Right ventricle myocardium inferior (tissue), 1 donor: ENCODE measurements around the gene MYO7A. TPM values are rescaled to one million over a fixed set of nuclear protein-coding genes. Genes with fewer than 3 reads are reported as not detected.
A peak's percentile ranks its signal among the peaks of the same experiment; 100 is the strongest.

ENCODE experiments used
- ATAC-seq: fragments of 200-7000 bp; cut with Tn5 transposase; one replicate; pipeline ENCODE4 v1.9.1; 2020; ENCODE audit warnings: mild to moderate bottlenecking, moderate library complexity
- DNase-seq: peaks from one replicate; pipeline ENCODE4 v3.0.0; 2021; ENCODE audit errors: missing footprints
- intact Hi-C: fragments of 100-400 bp; cut with DNase I; formaldehyde crosslinking; loops from one replicate; pipeline ENCODE4 v1.11.0; 2022
- total RNA-seq: library from RNA; stranded (reverse); fragmentation: NEBNext Ultra II Directional; extraction: Animal tissue kit (Norgen Biotek cat#: 25700); gene quantifications from one replicate; pipeline ENCODE4 v1.2.1, GENCODE V29; 2021
- donor health status: DM: no; HTN: yes; CAD: no; lungs with severe emphysema.

Gene MYO7A
- total RNA-seq, 1 donor from 2014 or later = 7.0 TPM

GRCh38 chr11:77172666-77172982, 44.6 kb downstream of the MYO7A start:
- ATAC-seq = no peak
- DNase-seq = peak; percentile 64

GRCh38 chr11:77173494-77173893, 45.4 kb downstream of the MYO7A start:
- ATAC-seq (no peak), DNase-seq (peak; percentile 68)
- intact Hi-C loops = no loop called here

More at GRCh38 chr11:77172666-77172982, 44.6 kb downstream of the MYO7A start:
- intact Hi-C loops = no loop called here

GRCh38 chr11:77174559-77174958, 46.5 kb downstream of the MYO7A start:
- intact Hi-C loops = no loop called here
- DNase-seq = peak; percentile 59
- no peak for ATAC-seq

DNA sequence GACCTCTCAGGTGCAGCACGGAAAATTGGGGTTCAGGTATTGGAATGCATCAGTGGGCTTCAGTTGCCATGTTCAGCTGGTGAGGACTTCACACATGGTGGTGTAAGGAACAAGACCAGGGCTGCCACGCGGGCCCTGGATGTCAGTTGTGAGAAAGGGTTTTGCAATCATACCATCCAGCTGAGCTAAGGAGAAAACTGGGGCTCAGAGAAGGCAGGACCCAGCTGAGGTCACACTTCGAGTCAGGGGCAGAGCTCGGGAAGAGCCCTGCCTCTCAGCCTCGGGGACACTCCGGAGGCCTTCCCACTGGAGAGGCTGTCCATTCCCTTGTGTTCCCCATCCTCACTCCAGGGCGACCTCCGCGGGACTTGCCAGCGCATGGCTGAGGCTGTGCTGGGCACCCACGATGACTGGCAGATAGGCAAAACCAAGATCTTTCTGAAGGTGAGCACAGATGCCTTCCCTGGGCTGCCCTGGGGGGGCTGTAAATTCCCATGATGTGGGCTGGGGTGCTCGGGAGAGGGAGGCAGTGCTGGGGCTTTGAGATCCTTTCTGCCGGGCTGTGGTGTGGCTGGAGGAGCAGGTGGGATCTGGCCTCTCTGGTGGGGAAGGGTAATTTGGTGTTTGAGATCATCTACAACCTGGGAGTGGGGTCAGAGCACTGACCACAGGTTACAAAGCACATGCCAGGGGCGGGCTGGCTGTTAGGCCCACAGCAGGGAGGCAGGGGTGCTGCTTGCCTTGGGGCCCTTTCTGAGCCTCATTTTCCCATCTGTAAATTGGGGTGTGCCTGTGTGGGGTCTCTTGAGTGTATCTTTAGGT, 47.2 kb downstream of the MYO7A start:
- DNase-seq (peak; percentile 76), ATAC-seq (peak; percentile 54)
- intact Hi-C loops = no loop called here

- intact Hi-C loops = no loop called here
- peak; percentile 84 for DNase-seq
Observed at GRCh38 chr11:77175869-77176539, 48.0 kb downstream of the MYO7A start.

DNA sequence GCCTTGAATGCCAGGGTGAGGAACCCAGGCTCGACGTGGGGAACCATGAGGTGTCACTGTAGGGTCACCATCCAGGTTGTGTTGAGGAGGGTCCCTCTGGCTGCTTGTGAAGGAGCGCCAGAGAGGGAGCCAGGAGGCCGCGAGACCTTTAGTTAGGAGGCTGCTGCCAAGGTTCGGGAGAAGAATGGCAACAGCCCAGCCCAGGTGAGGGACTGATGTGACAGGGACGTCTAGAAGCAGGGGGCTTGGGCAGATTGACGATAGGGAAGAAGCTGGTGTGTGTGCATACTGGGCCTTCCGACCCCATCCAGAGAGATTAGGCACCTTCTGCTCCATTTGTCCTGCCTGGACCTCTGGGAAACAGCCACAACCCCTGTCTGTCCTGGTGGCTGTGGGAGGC, 49.0 kb downstream of the MYO7A start:
- intact Hi-C loops = no loop called here
- peak; percentile 39 for DNase-seq

More at GRCh38 chr11:77175869-77176539, 48.0 kb downstream of the MYO7A start:
- ATAC-seq = peak; percentile 75

GRCh38 chr11:77178150-77178549, 50.1 kb downstream of the MYO7A start:
- DNase-seq = no peak
- ATAC-seq = no peak
- intact Hi-C loops = no loop called here

More for the DNA sequence above, 49.0 kb downstream of the MYO7A start:
- ATAC-seq = no peak

- intact Hi-C loops = no loop called here
- ATAC-seq = no peak
- DNase-seq = peak; percentile 59
Observed at GRCh38 chr11:77179048-77179447, 51.0 kb downstream of the MYO7A start.

DNA sequence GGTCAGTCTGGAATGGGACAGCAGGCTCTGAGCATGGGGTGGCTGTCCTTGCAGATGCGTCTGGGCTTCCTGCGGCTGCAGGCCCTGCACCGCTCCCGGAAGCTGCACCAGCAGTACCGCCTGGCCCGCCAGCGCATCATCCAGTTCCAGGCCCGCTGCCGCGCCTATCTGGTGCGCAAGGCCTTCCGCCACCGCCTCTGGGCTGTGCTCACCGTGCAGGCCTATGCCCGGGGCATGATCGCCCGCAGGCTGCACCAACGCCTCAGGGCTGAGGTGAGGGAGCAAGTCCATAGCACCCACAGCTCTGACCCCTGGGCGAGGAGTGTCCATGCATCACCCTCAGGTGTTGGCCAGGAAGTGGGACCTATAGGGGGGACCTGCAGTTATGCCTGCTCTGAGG, 51.6 kb downstream of the MYO7A start:
- intact Hi-C loops = no loop called here
- peak; percentile 44 for DNase-seq
- ATAC-seq = no peak

DNA sequence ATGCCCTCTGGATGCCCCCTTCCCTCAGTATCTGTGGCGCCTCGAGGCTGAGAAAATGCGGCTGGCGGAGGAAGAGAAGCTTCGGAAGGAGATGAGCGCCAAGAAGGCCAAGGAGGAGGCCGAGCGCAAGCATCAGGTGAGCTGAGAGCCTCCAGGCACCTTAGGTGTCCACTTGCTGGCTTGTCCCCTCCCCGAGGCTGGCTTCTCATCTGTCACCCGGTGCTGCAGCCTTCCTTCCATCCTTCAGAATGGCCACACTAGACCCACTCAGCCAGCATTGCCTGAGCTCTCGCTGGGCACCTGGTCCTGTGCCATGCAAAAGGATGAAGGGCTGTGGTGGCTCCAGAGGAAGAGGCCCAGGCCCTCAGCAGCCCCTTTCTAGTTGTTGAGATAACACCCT, 52.3 kb downstream of the MYO7A start:
- ATAC-seq (no peak), DNase-seq (peak; percentile 68)
- intact Hi-C loops = no loop called here

DNA sequence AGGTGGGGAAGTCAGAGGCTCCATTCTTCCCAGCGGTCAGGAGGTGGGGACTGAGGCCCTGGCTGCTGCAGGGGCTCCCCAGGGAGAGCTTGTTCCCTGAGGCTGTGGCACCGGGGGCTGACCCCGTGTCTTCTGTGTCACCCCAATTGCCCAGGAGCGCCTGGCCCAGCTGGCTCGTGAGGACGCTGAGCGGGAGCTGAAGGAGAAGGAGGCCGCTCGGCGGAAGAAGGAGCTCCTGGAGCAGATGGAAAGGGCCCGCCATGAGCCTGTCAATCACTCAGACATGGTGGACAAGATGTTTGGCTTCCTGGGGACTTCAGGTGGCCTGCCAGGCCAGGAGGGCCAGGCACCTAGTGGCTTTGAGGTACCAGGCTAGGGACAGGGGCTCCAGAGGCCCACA, 53.2 kb downstream of the MYO7A start:
- intact Hi-C loops = no loop called here
- ATAC-seq (no peak), DNase-seq (peak; percentile 63)

DNA sequence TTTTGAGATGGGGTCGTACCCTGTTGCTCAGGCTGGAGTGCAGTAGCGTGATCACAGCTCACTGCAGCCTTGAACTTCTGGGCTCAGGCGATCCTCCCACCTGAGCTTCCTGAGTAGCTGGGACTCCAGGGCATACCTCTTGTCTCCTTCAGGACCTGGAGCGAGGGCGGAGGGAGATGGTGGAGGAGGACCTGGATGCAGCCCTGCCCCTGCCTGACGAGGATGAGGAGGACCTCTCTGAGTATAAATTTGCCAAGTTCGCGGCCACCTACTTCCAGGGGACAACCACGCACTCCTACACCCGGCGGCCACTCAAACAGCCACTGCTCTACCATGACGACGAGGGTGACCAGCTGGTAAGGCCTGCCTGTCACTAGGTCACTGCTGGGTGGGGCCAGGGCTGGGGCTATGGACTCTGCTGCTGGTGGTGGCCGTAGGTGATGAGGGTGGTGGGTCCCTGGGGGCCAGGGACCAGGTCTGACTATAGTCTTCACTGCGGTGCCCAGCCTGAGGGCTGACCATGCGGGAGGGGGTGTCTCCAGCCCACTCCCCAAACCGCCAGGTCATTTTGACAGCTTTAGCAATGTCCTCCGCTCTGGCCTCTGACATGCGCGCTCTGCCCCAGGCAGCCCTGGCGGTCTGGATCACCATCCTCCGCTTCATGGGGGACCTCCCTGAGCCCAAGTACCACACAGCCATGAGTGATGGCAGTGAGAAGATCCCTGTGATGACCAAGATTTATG, 53.9 kb downstream of the MYO7A start:
- DNase-seq = peak; percentile 63
- intact Hi-C loops = no loop called here
- ATAC-seq = no peak

DNA sequence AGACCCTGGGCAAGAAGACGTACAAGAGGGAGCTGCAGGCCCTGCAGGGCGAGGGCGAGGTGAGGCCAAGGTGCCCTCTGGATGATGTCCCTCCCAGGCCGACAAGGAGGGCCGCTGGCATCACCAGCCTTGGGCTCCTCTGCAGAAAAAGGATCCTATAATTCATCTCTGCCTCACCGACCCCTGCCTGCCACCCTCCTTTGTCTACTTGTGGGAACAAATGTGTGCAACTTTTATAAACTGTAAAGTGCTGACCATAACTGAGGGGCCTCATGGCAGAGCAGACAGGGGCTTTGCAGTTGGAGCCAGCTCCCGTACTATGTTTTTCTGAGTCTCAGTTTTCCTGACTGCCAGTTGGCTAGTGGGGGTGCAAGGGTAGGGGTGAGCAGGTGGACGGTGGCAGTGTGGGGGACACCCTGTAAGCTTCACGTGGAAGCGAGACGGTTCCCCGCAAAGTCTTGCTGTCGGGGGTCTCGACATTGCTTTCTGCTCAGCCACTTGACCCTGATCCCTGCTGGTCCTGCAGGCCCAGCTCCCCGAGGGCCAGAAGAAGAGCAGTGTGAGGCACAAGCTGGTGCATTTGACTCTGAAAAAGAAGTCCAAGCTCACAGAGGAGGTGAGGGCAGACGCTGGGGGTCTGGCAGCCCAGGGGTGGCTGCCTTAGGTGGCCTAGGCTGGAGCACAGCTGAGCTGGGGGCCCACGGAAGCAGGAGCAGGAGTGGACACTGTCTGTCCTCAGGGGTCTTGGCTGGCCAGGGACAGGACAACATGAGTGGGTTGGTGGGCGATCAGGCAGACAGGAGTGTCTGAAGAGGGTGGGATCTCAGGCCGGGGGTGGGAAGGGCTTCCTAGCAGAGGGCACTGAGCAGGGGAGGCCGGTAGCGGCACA, 54.7 kb downstream of the MYO7A start:
- intact Hi-C loops = no loop called here
- DNase-seq (peak; percentile 63), ATAC-seq (no peak)

- no peak for ATAC-seq
- no peak for DNase-seq
- intact Hi-C loops = no loop called here
Observed at GRCh38 chr11:77183431-77183984, 55.5 kb downstream of the MYO7A start.

GRCh38 chr11:77184136-77184860, 56.3 kb downstream of the MYO7A start:
- ATAC-seq (no peak), DNase-seq (peak; percentile 62)
- intact Hi-C loops = no loop called here

DNA sequence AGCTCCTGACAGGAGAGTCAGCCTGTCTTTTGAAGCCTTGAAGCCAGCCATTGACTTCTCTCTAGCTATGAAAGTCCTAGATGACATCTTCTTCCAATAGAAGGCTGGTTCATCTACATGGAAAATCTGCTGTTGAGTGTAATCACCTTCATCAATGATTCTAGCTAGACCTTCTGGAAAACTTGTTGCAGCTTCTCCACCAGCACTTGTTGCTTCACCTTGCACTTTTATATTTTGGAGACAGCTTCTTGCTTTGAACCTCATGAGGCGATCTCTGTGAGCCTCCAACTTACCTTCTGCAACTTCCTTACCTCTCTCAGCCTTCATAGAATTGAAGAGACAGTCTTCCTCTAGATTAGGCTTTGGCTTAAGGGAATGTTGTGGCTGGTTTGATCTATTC, 58.3 kb downstream of the MYO7A start:
- ATAC-seq (no peak), DNase-seq (no peak)
- intact Hi-C loops = loop anchor here (5.0 kb wide), 1 partner anchor 139 kb away; no protein-coding TSS in a partner anchor

DNA sequence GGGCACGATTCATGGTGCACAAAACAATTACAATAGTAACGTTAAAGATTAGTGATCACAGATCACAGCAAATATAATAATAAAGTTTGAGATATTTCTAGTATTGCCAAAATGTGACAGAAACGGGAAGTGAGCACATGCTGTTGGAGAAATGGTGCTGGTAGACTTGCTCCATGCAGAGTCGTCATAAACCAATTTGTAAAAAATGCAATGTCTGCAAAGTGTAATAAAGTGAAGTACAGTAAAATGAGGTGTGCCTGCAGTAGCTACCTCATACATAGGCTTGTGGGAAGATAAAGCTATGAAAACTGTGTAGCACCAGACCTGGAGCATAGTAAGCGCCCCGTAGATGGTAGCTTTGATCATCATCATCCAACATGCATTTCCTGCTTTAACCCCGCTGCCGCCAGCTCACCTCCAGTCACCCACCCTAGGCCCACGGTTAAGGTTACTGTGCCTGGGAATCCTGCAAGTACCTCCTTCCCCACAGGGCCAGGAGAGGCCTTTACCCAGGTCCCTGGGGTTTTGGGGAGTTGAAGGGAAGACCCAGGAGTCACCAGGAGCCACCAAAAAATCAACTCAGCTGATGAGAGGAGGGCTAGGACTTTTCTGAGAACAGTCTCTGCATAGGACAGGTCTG, 59.2 kb downstream of the MYO7A start:
- DNase-seq = peak; percentile 47
- ATAC-seq = no peak
- intact Hi-C loops = loop anchor here (5.0 kb wide), 1 partner anchor 140 kb away; no protein-coding TSS in a partner anchor
